RWPE2 (cell line): ENCODE results near the gene POMT1.

Source experiments
- ATAC-seq: fragments of 200-7000 bp; cut with Tn5 transposase; 3 replicates; pipeline ENCODE4 v1.9.1; 2021; ENCODE audit warnings: low read depth
- DNase-seq: peaks from one replicate; pipeline ENCODE4 v3.0.0-alpha.2; 2020; ENCODE audit warnings: low spot score
- H3K27ac ChIP-seq: fragments of 450-650 bp; 2 replicates; pipeline ENCODE4 v1.5.1; 2017; ENCODE audit warnings: mild to moderate bottlenecking; ENCODE audit not compliant: poor library complexity, severe bottlenecking
- H3K27me3 ChIP-seq: fragments of 250-450 bp; sonication (Bioruptor Pico); 2 replicates; pipeline ENCODE4 v1.5.1; 2021; ENCODE audit warnings: mild to moderate bottlenecking, moderate library complexity; ENCODE audit not compliant: insufficient read depth, poor library complexity, severe bottlenecking
- H3K36me3 ChIP-seq: fragments of 250-450 bp; sonication (Bioruptor Pico); 2 replicates; pipeline ENCODE4 v1.5.1; 2020; ENCODE audit warnings: low read depth, mild to moderate bottlenecking, moderate library complexity
- H3K4me1 ChIP-seq: fragments of 250-450 bp; sonication (Bioruptor Pico); 2 replicates; pipeline ENCODE4 v1.5.1; 2021; ENCODE audit warnings: mild to moderate bottlenecking, moderate library complexity; ENCODE audit not compliant: insufficient read depth, poor library complexity, severe bottlenecking
- H3K4me3 ChIP-seq: fragments of 250-450 bp; sonication (Bioruptor Pico); 2 replicates; pipeline ENCODE4 v1.5.1; 2021; ENCODE audit warnings: mild to moderate bottlenecking, moderate library complexity; ENCODE audit not compliant: severe bottlenecking
- H3K9me3 ChIP-seq: fragments of 250-450 bp; sonication (Bioruptor Pico); 2 replicates; pipeline ENCODE4 v1.5.1; 2021; ENCODE audit warnings: mild to moderate bottlenecking, moderate library complexity; ENCODE audit not compliant: severe bottlenecking
- CTCF ChIP-seq: fragments of 450-650 bp; IDR thresholded peaks from one replicate; pipeline ENCODE4 v1.5.1; 2017; ENCODE audit warnings: mild to moderate bottlenecking, moderate library complexity; ENCODE audit not compliant: poor library complexity, severe bottlenecking

POMT1 gene

GRCh38 chr9:131476777-131477345 is 25.9 kb upstream of the POMT1 start:
- Histone ChIP-seq H3K4me3 (no peak overlapping the region), H3K27me3 (no peaks in the 10 kb centered on the region), H3K4me1 (no peaks in the 10 kb centered on the region), H3K9me3 (no peaks in the 10 kb centered on the region), H3K36me3 (peaks cover 95% of the 10 kb centered on the region), H3K27ac (no peak overlapping the region)
- DNase-seq (no peak), ATAC-seq (no peak)
- no peak for TF ChIP-seq CTCF

GRCh38 chr9:131477367-131477766 is 25.4 kb upstream of the POMT1 start:
- Histone ChIP-seq H3K27me3 (no peaks in the 10 kb centered on the region), H3K36me3 (peaks cover 95% of the 10 kb centered on the region), H3K9me3 (no peaks in the 10 kb centered on the region), H3K27ac (no peak overlapping the region), H3K4me1 (no peaks in the 10 kb centered on the region), H3K4me3 (no peak overlapping the region)
- ATAC-seq, result no peak
- no peak for DNase-seq
- no peak for TF ChIP-seq CTCF

- ATAC-seq (no peak), DNase-seq (no peak)
- no peaks in the 10 kb centered on the region for H3K27me3 ChIP-seq
- no peak for TF ChIP-seq CTCF
- H3K9me3 ChIP-seq, result no peaks in the 10 kb centered on the region
- no peak overlapping the region for H3K27ac ChIP-seq
- H3K4me1 ChIP-seq, result no peaks in the 10 kb centered on the region
- no peak overlapping the region for H3K4me3 ChIP-seq
- peaks cover 95% of the 10 kb centered on the region for H3K36me3 ChIP-seq
Observed at GRCh38 chr9:131477816-131478419, 24.8 kb upstream of the POMT1 start.

GRCh38 chr9:131478421-131478868 is 24.3 kb upstream of the POMT1 start:
- Histone ChIP-seq H3K27ac (no peak overlapping the region), H3K4me1 (no peaks in the 10 kb centered on the region), H3K27me3 (no peaks in the 10 kb centered on the region), H3K9me3 (no peaks in the 10 kb centered on the region), H3K36me3 (peaks cover 95% of the 10 kb centered on the region), H3K4me3 (no peak overlapping the region)
- DNase-seq (no peak), ATAC-seq (no peak)
- peak; percentile 50 for TF ChIP-seq CTCF

GRCh38 chr9:131478911-131479310 is 23.8 kb upstream of the POMT1 start:
- Histone ChIP-seq H3K27ac (no peak overlapping the region), H3K27me3 (no peaks in the 10 kb centered on the region), H3K4me1 (no peaks in the 10 kb centered on the region), H3K4me3 (no peak overlapping the region), H3K36me3 (peaks cover 95% of the 10 kb centered on the region), H3K9me3 (no peaks in the 10 kb centered on the region)
- ATAC-seq (no peak), DNase-seq (no peak)
- no peak for TF ChIP-seq CTCF
